GM18873 (cell line): ENCODE measurements around the gene ZNF302.

Experiments
- ATAC-seq: cut with Tn5 transposase; IDR thresholded peaks from one replicate; pipeline ENCODE4 v1.9.1; 2021; ENCODE audit warnings: mild to moderate bottlenecking, moderate library complexity, moderate number of reproducible peaks; ENCODE audit not compliant: unreplicated experiment, low FRiP score

The ZNF302 gene

DNA sequence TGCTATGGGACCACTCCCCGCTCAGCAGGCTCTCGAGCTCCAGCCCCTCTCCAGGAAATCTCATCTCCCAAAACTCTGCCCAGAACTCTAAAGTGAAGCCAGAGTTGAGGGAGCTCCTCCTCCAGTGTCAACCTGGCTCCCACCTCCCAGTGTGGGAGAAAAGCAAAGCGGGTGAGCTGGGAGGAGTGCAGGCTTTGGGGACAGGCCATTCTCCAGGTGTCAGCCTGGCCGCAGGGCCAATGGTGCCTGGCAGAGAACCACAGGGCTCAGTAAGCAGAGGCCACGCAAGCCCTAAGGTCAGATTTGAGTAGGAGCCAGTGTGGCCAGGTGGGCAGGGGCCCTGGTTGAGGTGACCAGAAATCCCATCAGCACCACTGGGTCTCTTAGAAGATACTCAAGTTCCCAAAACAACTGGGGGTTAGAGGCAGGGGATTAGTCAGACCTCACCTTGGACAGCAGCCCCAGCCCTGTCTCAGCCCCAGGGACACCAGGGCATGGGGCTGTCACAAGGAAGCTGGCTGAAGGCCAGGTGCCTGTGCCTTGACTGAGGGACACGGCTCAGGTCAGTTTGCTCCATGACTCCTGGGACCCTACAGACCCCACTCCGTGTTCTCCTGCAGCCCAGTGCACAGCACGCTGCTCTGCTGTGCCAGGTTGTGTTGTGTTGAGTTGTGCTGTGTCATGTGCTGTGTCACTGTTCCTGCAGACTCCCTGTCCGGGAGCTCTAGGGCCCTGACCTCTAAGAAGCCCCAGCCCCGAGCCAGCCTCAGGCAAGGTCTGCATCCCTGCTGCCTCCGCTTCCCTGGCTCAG, 53.7 kb downstream of the ZNF302 start:
- no peak for ATAC-seq

DNA sequence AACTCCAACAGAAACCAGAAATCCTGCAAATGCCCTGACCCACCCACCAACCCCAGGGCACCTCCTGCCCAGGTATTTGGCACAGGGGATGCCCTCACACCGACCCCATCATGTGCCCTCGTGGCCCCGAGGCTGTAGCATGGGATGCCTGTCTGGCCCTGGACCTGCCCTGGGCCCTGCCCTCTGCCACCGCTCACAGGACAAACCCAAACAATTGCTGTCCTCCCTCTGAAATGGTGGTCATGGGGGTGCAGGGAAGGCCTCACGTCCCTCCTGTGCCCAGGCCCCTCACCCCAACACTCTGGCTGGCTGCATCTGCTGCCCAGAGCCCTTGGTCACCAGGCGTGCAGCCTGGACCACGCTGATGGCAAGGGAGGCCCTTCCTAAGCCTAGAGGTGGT, 54.5 kb downstream of the ZNF302 start:
- no peak for ATAC-seq

DNA sequence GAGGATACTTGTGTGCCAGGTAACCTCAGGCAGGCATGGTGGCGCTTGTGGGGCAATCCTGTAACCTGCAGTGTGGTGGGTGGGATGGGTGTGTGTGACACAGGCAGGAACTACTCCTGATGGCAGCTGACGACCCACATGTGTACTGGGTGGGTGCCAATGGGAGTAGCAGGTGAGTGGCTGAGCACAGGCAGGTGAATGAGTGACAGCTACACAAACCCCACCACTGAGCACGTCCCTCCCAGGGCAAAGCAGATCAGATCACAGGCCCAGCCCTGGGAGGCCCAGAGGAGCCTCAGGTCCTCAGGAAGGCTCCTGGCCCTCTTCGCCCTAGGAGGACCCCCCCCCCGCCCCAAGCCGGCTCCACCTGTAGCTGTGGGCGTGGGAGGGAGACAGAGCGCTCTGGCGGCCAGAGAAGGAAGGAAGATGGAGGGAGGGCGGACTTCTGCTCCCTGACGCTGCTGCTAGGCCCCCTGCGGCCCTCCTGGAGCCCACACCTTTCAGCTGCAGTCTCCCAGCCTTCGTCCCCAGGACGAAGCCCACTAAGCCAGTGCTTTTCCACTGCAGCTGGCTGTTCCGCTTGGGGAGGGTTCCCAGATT, 55.2 kb downstream of the ZNF302 start:
- no peak for ATAC-seq

DNA sequence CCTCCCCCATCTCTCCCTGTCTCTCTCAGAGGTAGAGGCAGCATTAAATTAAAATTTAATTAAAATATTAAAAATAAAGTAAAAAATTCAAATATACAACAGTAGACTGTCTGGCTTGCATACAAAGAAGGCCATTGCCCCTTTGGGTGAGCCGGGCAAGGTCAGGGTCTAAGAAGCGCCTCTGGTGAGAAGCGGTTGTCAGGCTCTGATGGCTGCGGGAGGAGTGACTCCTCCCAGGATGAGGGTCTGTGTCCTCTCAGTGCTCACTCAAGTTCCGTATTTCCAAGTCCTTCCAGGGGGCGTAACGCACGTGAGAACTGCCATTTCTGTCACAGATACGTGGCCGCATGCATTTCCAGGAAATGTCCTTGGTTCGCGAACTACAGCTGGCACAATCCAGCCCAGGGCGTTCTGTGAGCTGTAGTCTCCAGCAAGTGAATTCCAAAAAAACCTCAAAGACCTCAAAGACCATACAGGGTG, 55.8 kb downstream of the ZNF302 start:
- ATAC-seq = peak; percentile 12

DNA sequence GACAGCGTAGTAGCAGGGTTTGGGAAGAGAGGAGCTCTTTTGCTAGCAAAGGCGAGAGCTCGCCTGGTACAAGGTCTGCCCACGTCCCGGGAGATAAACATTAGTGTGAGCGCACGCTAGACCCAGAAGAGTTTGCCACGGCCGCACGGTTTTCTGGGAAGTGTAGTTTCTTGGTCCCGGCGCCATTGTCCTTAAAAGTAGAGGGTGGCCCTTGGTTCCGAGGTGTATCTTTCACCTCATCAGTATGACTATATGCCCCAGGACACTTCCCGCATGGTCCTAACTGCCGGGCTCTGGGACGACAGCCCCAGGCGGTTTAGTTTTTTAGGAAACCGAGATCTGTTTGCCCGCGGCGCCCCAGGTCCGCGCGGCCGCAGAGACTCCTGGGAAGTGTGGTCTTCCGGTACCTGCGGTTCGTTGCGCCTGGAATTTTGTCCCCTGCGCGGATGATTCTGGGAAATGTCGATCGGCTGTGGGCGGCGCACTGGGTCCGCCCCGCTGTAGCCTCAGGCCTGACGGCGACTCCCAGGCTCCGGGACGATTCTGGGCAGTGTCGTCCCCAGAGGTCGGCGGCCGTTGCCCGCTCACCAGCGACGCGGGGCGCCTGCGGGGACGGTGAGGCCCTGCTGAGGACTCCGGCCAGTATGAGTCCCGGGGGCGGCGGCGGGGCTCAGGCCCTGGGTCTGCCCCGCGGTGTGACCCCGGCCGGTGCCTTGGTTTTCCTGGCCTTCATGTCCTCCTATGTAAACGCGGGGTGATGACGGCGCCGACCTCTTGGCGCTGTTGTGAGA, 56.5 kb downstream of the ZNF302 start, which contains the start of gene ZNF181:
Gene ZNF181, plus strand, starts transcription at position 498 of the 791 bp plus-strand sequence. CDS start 795 bp downstream, outside the sequence.
- ATAC-seq = peak; percentile 71

DNA sequence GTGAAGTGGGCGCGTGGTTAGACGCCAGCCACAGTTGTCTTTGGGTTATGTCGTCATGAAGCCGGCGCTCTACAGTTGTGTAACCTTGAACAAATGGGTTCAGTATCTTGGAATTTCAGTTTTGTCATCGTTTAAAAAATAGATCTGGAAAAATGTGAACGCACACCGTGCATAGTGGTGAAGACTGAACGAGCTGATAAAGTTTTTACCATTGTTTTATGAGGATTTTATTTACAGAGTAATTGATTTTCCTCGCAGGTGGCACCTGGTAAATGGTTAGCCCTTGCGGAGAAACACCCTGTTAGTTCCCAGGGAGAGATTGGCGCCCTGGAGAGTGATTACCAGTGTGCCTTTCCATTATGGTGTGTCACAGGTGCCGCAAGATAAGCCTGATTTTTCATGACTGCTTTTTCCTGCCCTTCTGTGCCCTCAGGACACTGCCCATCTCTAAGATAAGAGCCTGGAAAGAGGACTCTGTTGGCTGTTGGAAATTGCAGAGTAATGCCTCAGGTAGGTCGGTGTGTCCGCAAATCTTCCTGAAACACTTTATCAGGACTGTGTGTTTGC, 57.1 kb downstream of the ZNF302 start:
- ATAC-seq = no peak
